KOPT-K1 (cell line): Measurements from ENCODE around the gene ARCN1.
A peak's percentile ranks its signal among the peaks of the same experiment; 100 is the strongest.
"Not testable (repeated sequence)": the region's sequence is repeated elsewhere in the genome, so short reads cannot be mapped to it uniquely, and the experiment has no call there.

Experiments
- H3K27ac ChIP-seq: fragments of 200-600 bp; sonication (generic); 2 replicates; pipeline ENCODE4 v1.5.1; 2016; ENCODE audit warnings: antibody characterized with exemption, mild to moderate bottlenecking, low read depth, low read length; ENCODE audit not compliant: poor library complexity, severe bottlenecking
- H3K36me3 ChIP-seq: fragments of 200-600 bp; sonication (generic); 2 replicates; pipeline ENCODE4 v1.5.1; 2017; ENCODE audit warnings: antibody characterized with exemption, mild to moderate bottlenecking, low read length, moderate library complexity; ENCODE audit not compliant: insufficient read depth
- H3K9me3 ChIP-seq: fragments of 200-600 bp; sonication (generic); 2 replicates; pipeline ENCODE4 v1.5.1; 2017; ENCODE audit warnings: antibody characterized with exemption, low read length, mild to moderate bottlenecking; ENCODE audit not compliant: insufficient read depth, poor library complexity, severe bottlenecking

ARCN1 gene

GRCh38 chr11:118533769-118534729 is 38.2 kb upstream of the ARCN1 start:
- Histone ChIP-seq H3K36me3 (no peaks in the 10 kb centered on the region), H3K9me3 (no peaks in the 10 kb centered on the region), H3K27ac (no peak overlapping the region)

- Histone ChIP-seq H3K9me3 (no peaks in the 10 kb centered on the region), H3K27ac (no peak overlapping the region), H3K36me3 (no peaks in the 10 kb centered on the region)
Measured at GRCh38 chr11:118535261-118535660, 36.9 kb upstream of the ARCN1 start.

GRCh38 chr11:118536726-118537125 is 35.5 kb upstream of the ARCN1 start:
- no peaks in the 10 kb centered on the region for H3K36me3 ChIP-seq
- H3K27ac ChIP-seq, result no peak overlapping the region

GRCh38 chr11:118537409-118537980 is 34.7 kb upstream of the ARCN1 start:
- no peak overlapping the region for H3K27ac ChIP-seq
- H3K9me3 ChIP-seq, result no peaks in the 10 kb centered on the region
- no peaks in the 10 kb centered on the region for H3K36me3 ChIP-seq

More at GRCh38 chr11:118536726-118537125, 35.5 kb upstream of the ARCN1 start:
- H3K9me3 ChIP-seq, result no peaks in the 10 kb centered on the region

- Histone ChIP-seq H3K27ac (no peak overlapping the region), H3K36me3 (peaks cover 6% of the 10 kb centered on the region; the same call in 1 of the 2 replicates), H3K9me3 (no peaks in the 10 kb centered on the region)
Measured at GRCh38 chr11:118544010-118544646, 28.1 kb upstream of the ARCN1 start.

GRCh38 chr11:118544647-118545010 is 27.6 kb upstream of the ARCN1 start:
- H3K36me3 ChIP-seq, result peaks cover 6% of the 10 kb centered on the region; the same call in 1 of the 2 replicates
- H3K27ac ChIP-seq, result no peak overlapping the region
- H3K9me3 ChIP-seq, result no peaks in the 10 kb centered on the region

- no peak overlapping the region for H3K27ac ChIP-seq
- H3K9me3 ChIP-seq, result no peaks in the 10 kb centered on the region
- peaks cover 6% of the 10 kb centered on the region; the same call in 1 of the 2 replicates for H3K36me3 ChIP-seq
Measured at GRCh38 chr11:118545533-118545932, 26.7 kb upstream of the ARCN1 start.

GRCh38 chr11:118547132-118547531 is 25.1 kb upstream of the ARCN1 start:
- Histone ChIP-seq H3K36me3 (peaks cover 14% of the 10 kb centered on the region; the same call in 1 of the 2 replicates), H3K27ac (no peak overlapping the region), H3K9me3 (no peaks in the 10 kb centered on the region)

GRCh38 chr11:118552341-118552740 is 19.9 kb upstream of the ARCN1 start:
- Histone ChIP-seq H3K36me3 (peaks cover 40% of the 10 kb centered on the region), H3K9me3 (no peaks in the 10 kb centered on the region), H3K27ac (no peak overlapping the region)

GRCh38 chr11:118560806-118561205 is 11.4 kb upstream of the ARCN1 start:
- H3K27ac ChIP-seq, result no peak overlapping the region
- peaks cover 9% of the 10 kb centered on the region; the same call in 1 of the 2 replicates for H3K36me3 ChIP-seq
- H3K9me3 ChIP-seq, result no peaks in the 10 kb centered on the region

- Histone ChIP-seq H3K27ac (no peak overlapping the region), H3K36me3 (no peaks in the 10 kb centered on the region), H3K9me3 (no peaks in the 10 kb centered on the region)
Measured at GRCh38 chr11:118565051-118565450, 7.2 kb upstream of the ARCN1 start.

GRCh38 chr11:118569670-118570069 is 2.5 kb upstream of the ARCN1 start:
- Histone ChIP-seq H3K9me3 (no peaks in the 10 kb centered on the region), H3K27ac (no peak overlapping the region), H3K36me3 (0 out of 2 replicates have a peak, but pooled peaks cover 2% of the 10 kb centered on the region)

- Histone ChIP-seq H3K9me3 (no peaks in the 10 kb centered on the region), H3K27ac (no peak overlapping the region), H3K36me3 (0 out of 2 replicates have a peak, but pooled peaks cover 8% of the 10 kb centered on the region)
Measured at GRCh38 chr11:118570787-118571186, 1.4 kb upstream of the ARCN1 start.

GRCh38 chr11:118571701-118572060 is 528 bp upstream of the ARCN1 start:
- H3K27ac ChIP-seq, result peak overlapping the region; percentile 92
- H3K9me3 ChIP-seq, H3K36me3 ChIP-seq: not testable (repeated sequence)

- Histone ChIP-seq H3K36me3 (peaks cover 21% of the 10 kb centered on the region; the same call in 1 of the 2 replicates), H3K9me3 (no peaks in the 10 kb centered on the region), H3K27ac (peak overlapping the region; percentile 92)
Measured at GRCh38 chr11:118572981-118573550, 857 bp downstream of the ARCN1 start.
